Measurements from ENCODE around the gene SCG5.

Gene SCG5

DNA sequence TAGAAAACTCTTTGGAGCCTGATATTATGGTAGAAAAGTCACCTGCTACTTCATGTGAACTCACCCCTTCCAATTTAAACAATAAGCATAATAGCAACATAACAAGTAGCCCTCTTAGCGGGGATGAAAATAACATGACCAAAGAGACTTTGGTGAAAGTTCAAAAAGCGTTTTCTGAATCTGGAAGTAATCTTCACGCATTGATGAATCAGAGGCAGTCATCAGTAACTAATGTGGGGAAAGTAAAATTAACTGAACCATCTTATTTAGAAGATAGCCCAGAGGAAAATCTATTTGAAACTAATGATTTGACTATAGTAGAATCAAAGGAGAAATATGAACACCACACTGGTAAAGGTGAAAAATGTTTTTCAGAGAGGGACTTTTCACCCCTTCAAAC lies 5.1 kb upstream of the SCG5 start (continued):
- no peak for TF ChIP-seq POU6F1 (CRISPR knock-in tag; IDR thresholded peaks at IDR 0.05; ENCODE audit: borderline replicate concordance, low read depth)
- no peak for TF ChIP-seq CSRNP3 (CRISPR knock-in tag; IDR thresholded peaks at IDR 0.05)
- TF ChIP-seq ZNF70 (CRISPR knock-in tag; IDR thresholded peaks at IDR 0.05) = no peak
- no peak for TF ChIP-seq ZFP30 (CRISPR knock-in tag; IDR thresholded peaks at IDR 0.05)
- no peak for TF ChIP-seq CSDC2 (CRISPR knock-in tag; IDR thresholded peaks at IDR 0.05)
- TF ChIP-seq OSR1 (CRISPR knock-in tag; IDR thresholded peaks at IDR 0.05) = no peak

- TF ChIP-seq TOX (CRISPR knock-in tag; IDR thresholded peaks at IDR 0.05; ENCODE audit: borderline replicate concordance) (no peak), RARB (CRISPR knock-in tag; IDR thresholded peaks at IDR 0.05) (no peak), SNAI2 (CRISPR knock-in tag; IDR thresholded peaks at IDR 0.05) (no peak), CREB5 (CRISPR knock-in tag; IDR thresholded peaks at IDR 0.05; ENCODE audit: low read depth) (no peak)
- no peak for ATAC-seq
Measured at GRCh38 chr15:32636908-32637567, 4.5 kb upstream of the SCG5 start.

DNA sequence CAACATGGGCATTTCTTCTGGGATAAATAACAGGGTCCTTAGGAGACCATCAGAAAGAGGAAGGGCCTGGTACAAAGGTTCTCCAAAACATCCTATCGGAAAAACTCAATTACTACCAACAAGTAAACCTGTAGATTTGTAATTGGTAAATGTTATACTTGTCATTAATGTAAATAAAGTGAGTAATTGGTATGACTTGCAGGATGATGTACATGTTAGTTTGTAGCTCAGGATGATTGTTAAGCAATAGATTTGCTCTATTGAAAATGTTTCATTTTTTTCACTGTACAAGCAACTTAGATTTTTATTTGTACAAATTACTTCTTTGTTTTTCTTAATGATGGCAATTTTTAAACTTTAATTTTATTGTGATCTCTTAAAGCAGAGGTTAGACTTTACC lies 3.8 kb upstream of the SCG5 start:
- TF ChIP-seq CSRNP3 (CRISPR knock-in tag; IDR thresholded peaks at IDR 0.05) (no peak), RARB (CRISPR knock-in tag; IDR thresholded peaks at IDR 0.05) (no peak), CSDC2 (CRISPR knock-in tag; IDR thresholded peaks at IDR 0.05) (no peak), ZC3H10 (CRISPR knock-in tag; IDR thresholded peaks at IDR 0.05) (no peak), ZNF565 (CRISPR knock-in tag; conservative IDR thresholded peaks at IDR 0.05; ENCODE audit: low read depth) (no peak), ZFP30 (CRISPR knock-in tag; IDR thresholded peaks at IDR 0.05) (no peak), TCF4 (CRISPR knock-in tag; IDR thresholded peaks at IDR 0.05; ENCODE audit: borderline replicate concordance) (no peak), ISL1 (CRISPR knock-in tag; IDR thresholded peaks at IDR 0.05) (no peak), ARNTL (CRISPR knock-in tag; IDR thresholded peaks at IDR 0.05; ENCODE audit: borderline replicate concordance, low read depth) (no peak), TOX (CRISPR knock-in tag; IDR thresholded peaks at IDR 0.05; ENCODE audit: borderline replicate concordance) (no peak)
- ATAC-seq = no peak

GRCh38 chr15:32642667-32643435 lies 1.3 kb downstream of the SCG5 start:
- no peak; the same call in 2 of the 3 replicates for ATAC-seq
- TF ChIP-seq ZC3H10 (CRISPR knock-in tag; IDR thresholded peaks at IDR 0.05) (no peak), ZNF8 (CRISPR knock-in tag; IDR thresholded peaks at IDR 0.05) (no peak), ZNF70 (CRISPR knock-in tag; IDR thresholded peaks at IDR 0.05) (no peak), BACH2 (CRISPR knock-in tag; IDR thresholded peaks at IDR 0.05; ENCODE audit: borderline replicate concordance) (no peak), CSDC2 (CRISPR knock-in tag; IDR thresholded peaks at IDR 0.05) (no peak), ARNTL (CRISPR knock-in tag; IDR thresholded peaks at IDR 0.05; ENCODE audit: borderline replicate concordance, low read depth) (no peak), TOX (CRISPR knock-in tag; IDR thresholded peaks at IDR 0.05; ENCODE audit: borderline replicate concordance) (no peak), CREB5 (CRISPR knock-in tag; IDR thresholded peaks at IDR 0.05; ENCODE audit: low read depth) (no peak), TCF4 (CRISPR knock-in tag; IDR thresholded peaks at IDR 0.05; ENCODE audit: borderline replicate concordance) (no peak), OSR1 (CRISPR knock-in tag; IDR thresholded peaks at IDR 0.05) (no peak), CSRNP3 (CRISPR knock-in tag; IDR thresholded peaks at IDR 0.05) (no peak), SNAI2 (CRISPR knock-in tag; IDR thresholded peaks at IDR 0.05) (no peak), ISL1 (CRISPR knock-in tag; IDR thresholded peaks at IDR 0.05) (no peak), ESRRG (CRISPR knock-in tag; IDR thresholded peaks at IDR 0.05) (no peak), RARB (CRISPR knock-in tag; IDR thresholded peaks at IDR 0.05) (no peak), ZNF565 (CRISPR knock-in tag; conservative IDR thresholded peaks at IDR 0.05; ENCODE audit: low read depth) (no peak)

Data from SK-N-SH treated with all-trans-retinoic acid at 6 μM for 48 hours (cell line).